Measurements from ENCODE around the gene ATP7A. TPM values are rescaled to one million over a fixed set of nuclear protein-coding genes. Genes with fewer than 3 reads are reported as not detected.

The ATP7A gene
- total RNA-seq, 1 donor from 2014 or later, result 15.0 TPM

- no peaks in the 10 kb centered on the region for H3K79me2 ChIP-seq (ENCODE audit: insufficient read depth, low read length)
- no peaks in the 10 kb centered on the region for H3K4me1 Mint-ChIP-seq (ENCODE audit: low read depth, unreplicated experiment)
Observed at GRCh38 chrX:77945910-77946545, 35.5 kb downstream of the ATP7A start.

GRCh38 chrX:77946571-77946970 lies 36.1 kb downstream of the ATP7A start:
- no peaks in the 10 kb centered on the region for H3K4me1 ChIP-seq (ENCODE audit: insufficient read depth, low read length)
- no peak overlapping the region for H3K27ac ChIP-seq (ENCODE audit: low read depth, low read length)
- H3K4me2 ChIP-seq (ENCODE audit: low read length), result no peak overlapping the region
- no peak for FAIRE-seq
- no peak overlapping the region for H3K9ac ChIP-seq (ENCODE audit: low read length)
- TF ChIP-seq EZH2 (IDR thresholded peaks at IDR 0.05; ENCODE audit: insufficient read depth, low read length) (no peak), CTCF (IDR thresholded peaks at IDR 0.05; ENCODE audit: insufficient read depth, low read depth, low read length) (no peak)
- no peak overlapping the region for H3K4me3 ChIP-seq (ENCODE audit: insufficient read depth, low read depth, low read length)
- Mint-ChIP-seq H3K9me3 (ENCODE audit: unreplicated experiment) (no peaks in the 10 kb centered on the region), H3K4me1 (ENCODE audit: low read depth, unreplicated experiment) (no peaks in the 10 kb centered on the region), H3K4me3 (ENCODE audit: unreplicated experiment) (no peak overlapping the region), H3K27me3 (ENCODE audit: low read depth, unreplicated experiment) (no peaks in the 10 kb centered on the region), H3K36me3 (ENCODE audit: low read depth, unreplicated experiment) (no peaks in the 10 kb centered on the region), H3K27ac (ENCODE audit: unreplicated experiment) (no peak overlapping the region)
- no peaks in the 10 kb centered on the region for H4K20me1 ChIP-seq (ENCODE audit: insufficient read depth, low read length)
- no peaks in the 10 kb centered on the region for H3K36me3 ChIP-seq (ENCODE audit: insufficient read depth, low read length)
- no peaks in the 10 kb centered on the region for H3K9me3 ChIP-seq (ENCODE audit: insufficient read depth, low read depth, low read length)
- DNase-seq (ENCODE audit: low read depth), result no peak
- H3K79me2 ChIP-seq (ENCODE audit: insufficient read depth, low read length), result no peaks in the 10 kb centered on the region
- H2AFZ ChIP-seq (ENCODE audit: low read depth, low read length), result no peak overlapping the region
- H3K27me3 ChIP-seq (ENCODE audit: insufficient read depth, low read length), result no peaks in the 10 kb centered on the region

More at GRCh38 chrX:77945910-77946545, 35.5 kb downstream of the ATP7A start:
- Histone ChIP-seq H3K4me2 (ENCODE audit: low read length) (no peak overlapping the region), H3K9ac (ENCODE audit: low read length) (no peak overlapping the region), H2AFZ (ENCODE audit: low read depth, low read length) (no peak overlapping the region), H3K27me3 (ENCODE audit: insufficient read depth, low read length) (no peaks in the 10 kb centered on the region), H4K20me1 (ENCODE audit: insufficient read depth, low read length) (no peaks in the 10 kb centered on the region), H3K4me3 (ENCODE audit: insufficient read depth, low read depth, low read length) (no peak overlapping the region), H3K36me3 (ENCODE audit: insufficient read depth, low read length) (no peaks in the 10 kb centered on the region), H3K27ac (ENCODE audit: low read depth, low read length) (no peak overlapping the region), H3K9me3 (ENCODE audit: insufficient read depth, low read depth, low read length) (no peaks in the 10 kb centered on the region), H3K4me1 (ENCODE audit: insufficient read depth, low read length) (no peaks in the 10 kb centered on the region)
- DNase-seq (ENCODE audit: low read depth) (no peak), FAIRE-seq (peak; percentile 98)
- no peak overlapping the region for H3K4me3 Mint-ChIP-seq (ENCODE audit: unreplicated experiment)
- H3K27ac Mint-ChIP-seq (ENCODE audit: unreplicated experiment), result no peak overlapping the region
- no peaks in the 10 kb centered on the region for H3K36me3 Mint-ChIP-seq (ENCODE audit: low read depth, unreplicated experiment)
- no peaks in the 10 kb centered on the region for H3K9me3 Mint-ChIP-seq (ENCODE audit: unreplicated experiment)
- TF ChIP-seq EZH2 (IDR thresholded peaks at IDR 0.05; ENCODE audit: insufficient read depth, low read length), result no peak
- TF ChIP-seq CTCF (IDR thresholded peaks at IDR 0.05; ENCODE audit: insufficient read depth, low read depth, low read length), result no peak
- H3K27me3 Mint-ChIP-seq (ENCODE audit: low read depth, unreplicated experiment), result no peaks in the 10 kb centered on the region

- no peak overlapping the region for H3K27ac Mint-ChIP-seq (ENCODE audit: unreplicated experiment)
- H3K9me3 ChIP-seq (ENCODE audit: insufficient read depth, low read depth, low read length), result no peaks in the 10 kb centered on the region
- no peaks in the 10 kb centered on the region for H3K27me3 Mint-ChIP-seq (ENCODE audit: low read depth, unreplicated experiment)
- DNase-seq (ENCODE audit: low read depth), result no peak
- no peak overlapping the region for H3K4me3 Mint-ChIP-seq (ENCODE audit: unreplicated experiment)
- H3K4me2 ChIP-seq (ENCODE audit: low read length), result no peak overlapping the region
- H3K36me3 Mint-ChIP-seq (ENCODE audit: low read depth, unreplicated experiment), result no peaks in the 10 kb centered on the region
- no peak overlapping the region for H2AFZ ChIP-seq (ENCODE audit: low read depth, low read length)
- peaks cover 3% of the 10 kb centered on the region for H3K4me1 Mint-ChIP-seq (ENCODE audit: low read depth, unreplicated experiment)
- no peaks in the 10 kb centered on the region for H3K79me2 ChIP-seq (ENCODE audit: insufficient read depth, low read length)
- peak; percentile 88 for FAIRE-seq
- TF ChIP-seq EZH2 (IDR thresholded peaks at IDR 0.05; ENCODE audit: insufficient read depth, low read length), result no peak
- no peak for TF ChIP-seq CTCF (IDR thresholded peaks at IDR 0.05; ENCODE audit: insufficient read depth, low read depth, low read length)
- no peaks in the 10 kb centered on the region for H3K4me1 ChIP-seq (ENCODE audit: insufficient read depth, low read length)
- H3K9ac ChIP-seq (ENCODE audit: low read length), result no peak overlapping the region
- H3K27me3 ChIP-seq (ENCODE audit: insufficient read depth, low read length), result no peaks in the 10 kb centered on the region
- no peaks in the 10 kb centered on the region for H4K20me1 ChIP-seq (ENCODE audit: insufficient read depth, low read length)
- no peak overlapping the region for H3K4me3 ChIP-seq (ENCODE audit: insufficient read depth, low read depth, low read length)
- no peaks in the 10 kb centered on the region for H3K36me3 ChIP-seq (ENCODE audit: insufficient read depth, low read length)
- no peaks in the 10 kb centered on the region for H3K9me3 Mint-ChIP-seq (ENCODE audit: unreplicated experiment)
- H3K27ac ChIP-seq (ENCODE audit: low read depth, low read length), result no peak overlapping the region
Observed at GRCh38 chrX:77949840-77950239, 39.3 kb downstream of the ATP7A start.

Measured in astrocyte (in vitro differentiated cells and primary cell).